ENCODE measurements around the gene TOM1L2. TPM values are rescaled to one million over a fixed set of nuclear protein-coding genes. Genes with fewer than 3 reads are reported as not detected.

Gene TOM1L2
- total RNA-seq, 1 donor from 2014 or later, result 13.4 TPM

DNA sequence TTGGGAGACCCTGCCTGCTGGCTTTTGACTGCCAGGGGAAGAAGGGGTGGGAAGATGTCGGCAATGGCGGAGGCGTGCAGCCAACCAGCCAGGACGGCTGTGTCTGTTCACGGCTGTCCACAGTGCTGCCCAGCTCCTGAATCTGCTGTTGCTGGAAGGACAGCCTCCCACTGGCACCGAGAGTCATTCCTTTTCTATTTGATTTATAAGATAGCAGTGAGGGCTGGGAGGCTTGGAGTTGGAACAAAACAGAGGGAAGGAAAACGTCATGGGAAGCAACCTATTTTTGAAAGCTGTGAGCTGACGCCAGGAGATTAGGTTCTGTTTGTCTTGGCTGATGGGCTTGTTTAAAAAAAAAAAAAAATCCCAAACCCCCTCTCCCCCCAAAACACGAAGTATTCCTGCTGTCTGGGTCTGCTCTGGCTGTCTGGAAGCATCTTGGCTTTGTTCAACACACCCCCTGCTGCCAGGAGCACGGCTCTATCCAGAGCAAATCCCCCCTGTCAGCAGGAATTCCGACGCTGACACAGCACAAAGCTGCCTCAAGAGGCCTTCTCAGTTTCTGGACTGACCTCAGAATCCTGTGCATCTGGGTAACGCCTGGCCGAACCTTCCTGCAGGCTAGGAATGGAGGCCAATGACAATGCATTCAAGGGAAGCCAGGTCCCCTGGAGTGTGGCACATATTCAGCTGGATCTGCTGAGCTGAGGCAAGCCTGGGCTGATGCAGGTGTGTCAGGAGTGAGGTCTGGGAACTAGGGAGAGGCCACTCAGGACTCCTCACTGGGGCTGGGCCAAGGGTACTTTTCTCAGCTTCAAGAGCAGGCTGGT lies 94.5 kb downstream of the TOM1L2 start:
- peaks cover 2% of the 10 kb centered on the region for H3K4me1 Mint-ChIP-seq (ENCODE audit: low read depth)
- no peaks in the 10 kb centered on the region for H3K27me3 Mint-ChIP-seq (ENCODE audit: low read depth)
- H3K9me3 Mint-ChIP-seq, result no peaks in the 10 kb centered on the region
- no peak overlapping the region for H3K27ac Mint-ChIP-seq
- DNase-seq (ENCODE audit: low spot score), result no peak
- H3K36me3 Mint-ChIP-seq (ENCODE audit: low read depth), result peaks cover 5% of the 10 kb centered on the region
- H3K4me3 Mint-ChIP-seq (ENCODE audit: low read depth), result no peak overlapping the region
- intact Hi-C loops (cut with micrococcal nuclease), result no loop called here

DNA sequence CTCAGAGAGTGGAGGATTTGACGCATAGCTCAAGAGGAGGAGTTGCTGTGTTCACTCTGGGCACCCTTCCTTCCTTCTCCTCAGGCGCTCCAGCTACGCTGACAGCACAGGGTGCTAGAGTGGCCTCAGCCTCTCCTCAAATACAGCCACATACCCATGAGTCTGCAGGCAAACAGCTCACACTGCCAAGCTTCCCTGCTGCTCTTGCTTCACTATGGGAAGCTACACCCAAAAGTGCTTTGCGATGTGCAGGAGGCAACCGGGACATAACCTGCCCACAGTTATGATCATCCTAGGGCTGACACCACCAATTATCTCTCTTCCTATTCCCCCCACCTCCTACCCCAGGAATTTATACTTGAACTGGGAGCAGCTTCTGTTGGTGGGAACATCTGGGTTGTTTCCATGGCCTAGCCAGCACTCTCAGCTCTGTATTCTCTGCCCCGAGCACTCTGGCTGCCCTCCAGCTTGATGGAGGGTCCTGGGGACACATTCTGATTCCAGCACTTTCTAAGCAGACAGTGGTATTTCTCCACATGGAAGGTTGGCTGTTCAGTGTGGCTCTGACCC lies 95.2 kb downstream of the TOM1L2 start:
- H3K27ac Mint-ChIP-seq, result no peak overlapping the region
- H3K4me3 Mint-ChIP-seq (ENCODE audit: low read depth), result no peak overlapping the region
- no peaks in the 10 kb centered on the region for H3K27me3 Mint-ChIP-seq (ENCODE audit: low read depth)
- no peaks in the 10 kb centered on the region for H3K9me3 Mint-ChIP-seq
- H3K4me1 Mint-ChIP-seq (ENCODE audit: low read depth), result peaks cover 2% of the 10 kb centered on the region
- DNase-seq (ENCODE audit: low spot score), result no peak
- H3K36me3 Mint-ChIP-seq (ENCODE audit: low read depth), result peaks cover 5% of the 10 kb centered on the region
- intact Hi-C loops (cut with micrococcal nuclease), result no loop called here

DNA sequence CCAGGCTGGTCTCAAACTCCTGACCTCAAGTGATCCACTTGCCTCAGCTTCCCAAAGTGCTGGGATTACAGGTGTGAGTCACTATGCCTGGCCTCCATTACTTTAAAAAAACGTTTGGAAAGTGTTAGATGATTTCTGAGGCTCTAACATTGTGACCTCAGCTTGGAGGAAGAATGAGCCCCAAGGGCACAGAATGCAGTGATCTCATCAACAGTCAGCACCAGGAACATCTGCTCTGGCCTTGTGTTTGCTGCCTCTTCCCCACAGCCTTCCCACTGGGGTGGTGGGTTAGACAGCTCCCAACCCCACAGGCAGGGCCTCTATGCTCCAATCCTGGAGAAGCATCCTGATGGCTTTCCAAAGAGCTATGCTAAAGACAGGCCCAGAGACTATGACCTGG lies 97.7 kb downstream of the TOM1L2 start:
- intact Hi-C loops (cut with micrococcal nuclease), result no loop called here
- Mint-ChIP-seq H3K4me3 (ENCODE audit: low read depth) (no peak overlapping the region), H3K27ac (no peak overlapping the region), H3K4me1 (ENCODE audit: low read depth) (no peaks in the 10 kb centered on the region), H3K27me3 (ENCODE audit: low read depth) (no peaks in the 10 kb centered on the region), H3K36me3 (ENCODE audit: low read depth) (peaks cover 8% of the 10 kb centered on the region), H3K9me3 (no peaks in the 10 kb centered on the region)
- DNase-seq (ENCODE audit: low spot score), result no peak

DNA sequence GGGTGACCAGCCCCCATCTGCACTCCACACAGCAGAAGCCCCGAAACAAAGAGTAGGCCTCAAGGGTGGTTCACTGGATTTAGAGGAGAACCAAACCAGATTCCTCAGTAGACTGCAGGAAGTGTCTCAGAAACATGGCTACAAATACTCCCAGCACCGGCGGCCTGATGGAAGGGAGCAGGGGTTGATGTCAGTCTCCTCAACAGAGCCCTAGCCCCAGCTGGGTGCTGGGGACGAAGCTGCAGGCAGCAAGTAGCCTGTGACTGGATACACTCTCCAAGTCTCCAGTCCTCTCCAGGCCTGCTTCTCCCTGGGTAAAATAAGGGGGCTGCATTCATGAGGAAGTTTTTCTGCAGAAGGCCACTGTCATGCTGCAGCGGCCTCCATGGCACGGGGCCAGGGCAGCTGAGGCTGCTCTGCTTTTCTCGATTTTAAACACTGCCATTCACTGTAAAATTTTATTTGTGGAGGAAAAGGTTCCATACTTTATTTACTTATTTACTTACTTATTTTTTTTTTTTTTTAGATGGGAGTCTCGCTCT lies 98.7 kb downstream of the TOM1L2 start:
- H3K27ac Mint-ChIP-seq, result no peak overlapping the region
- intact Hi-C loops (cut with micrococcal nuclease), result no loop called here
- no peaks in the 10 kb centered on the region for H3K4me1 Mint-ChIP-seq (ENCODE audit: low read depth)
- H3K36me3 Mint-ChIP-seq (ENCODE audit: low read depth), result peaks cover 8% of the 10 kb centered on the region
- no peak for DNase-seq (ENCODE audit: low spot score)
- no peak overlapping the region for H3K4me3 Mint-ChIP-seq (ENCODE audit: low read depth)
- no peaks in the 10 kb centered on the region for H3K27me3 Mint-ChIP-seq (ENCODE audit: low read depth)
- H3K9me3 Mint-ChIP-seq, result no peaks in the 10 kb centered on the region

DNA sequence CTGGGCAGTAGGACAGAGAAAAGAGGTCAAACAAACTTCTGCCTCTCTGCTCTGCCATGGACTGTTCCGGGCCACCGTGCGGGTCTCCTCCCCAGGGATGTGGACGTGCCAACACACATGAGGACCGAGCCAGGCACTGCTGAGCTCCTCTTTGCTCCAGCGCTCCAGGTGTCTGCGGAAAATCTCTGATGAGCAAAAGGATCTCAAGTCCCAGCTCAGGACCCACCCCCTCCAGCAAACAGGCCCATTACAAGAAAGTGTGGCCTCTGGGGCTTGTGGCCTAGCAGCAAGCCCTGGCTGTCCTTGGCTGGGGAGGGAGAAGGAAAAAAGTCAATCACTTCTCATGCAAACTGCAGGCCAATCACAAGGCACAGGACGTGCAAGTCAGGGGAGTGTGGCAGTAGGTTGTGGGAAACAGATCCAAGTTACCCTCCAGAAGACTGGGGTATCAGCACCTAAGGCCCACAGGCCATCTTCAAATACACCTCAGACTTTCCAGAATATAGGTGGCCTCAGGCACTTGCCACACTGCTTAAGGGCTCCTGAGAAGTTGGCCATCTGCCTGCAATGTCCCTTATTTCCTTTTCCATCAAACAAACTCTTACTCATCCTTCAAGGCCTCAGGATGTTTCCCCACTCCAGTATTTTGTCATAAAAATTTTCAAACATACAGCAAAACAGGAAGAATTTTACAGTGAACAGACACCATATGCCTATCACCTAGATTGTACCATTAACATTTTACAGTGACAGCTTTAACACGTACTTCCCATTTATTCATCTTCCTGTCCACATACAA lies 99.5 kb downstream of the TOM1L2 start:
- Mint-ChIP-seq H3K4me1 (ENCODE audit: low read depth) (no peaks in the 10 kb centered on the region), H3K27ac (no peak overlapping the region), H3K9me3 (no peaks in the 10 kb centered on the region), H3K27me3 (ENCODE audit: low read depth) (no peaks in the 10 kb centered on the region), H3K36me3 (ENCODE audit: low read depth) (peaks cover 8% of the 10 kb centered on the region), H3K4me3 (ENCODE audit: low read depth) (no peak overlapping the region)
- DNase-seq (ENCODE audit: low spot score), result no peak
- intact Hi-C loops (cut with micrococcal nuclease), result no loop called here

DNA sequence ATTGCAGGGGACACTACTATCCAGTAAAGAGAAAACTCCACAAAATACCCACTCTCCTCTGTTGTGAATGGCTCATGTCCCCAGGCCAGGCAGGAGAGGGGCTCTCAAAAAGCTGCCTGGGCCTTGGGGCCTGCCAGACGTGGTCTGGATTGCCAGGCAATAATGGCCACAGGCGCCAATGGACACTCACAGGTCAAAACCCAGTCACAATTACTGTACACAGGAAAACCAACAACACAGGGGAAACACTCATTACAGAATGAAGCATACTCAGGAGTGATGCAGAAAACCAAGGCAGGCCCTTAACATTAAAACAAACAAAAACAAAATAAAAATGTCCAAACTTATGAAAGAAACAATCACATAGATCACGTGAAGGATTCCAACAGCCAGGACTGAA lies 100.3 kb downstream of the TOM1L2 start:
- no peaks in the 10 kb centered on the region for H3K9me3 Mint-ChIP-seq
- no peaks in the 10 kb centered on the region for H3K4me1 Mint-ChIP-seq (ENCODE audit: low read depth)
- no peak for DNase-seq (ENCODE audit: low spot score)
- H3K27me3 Mint-ChIP-seq (ENCODE audit: low read depth), result no peaks in the 10 kb centered on the region
- no peak overlapping the region for H3K4me3 Mint-ChIP-seq (ENCODE audit: low read depth)
- H3K27ac Mint-ChIP-seq, result no peak overlapping the region
- peaks cover 3% of the 10 kb centered on the region for H3K36me3 Mint-ChIP-seq (ENCODE audit: low read depth)
- intact Hi-C loops (cut with micrococcal nuclease), result no loop called here

DNA sequence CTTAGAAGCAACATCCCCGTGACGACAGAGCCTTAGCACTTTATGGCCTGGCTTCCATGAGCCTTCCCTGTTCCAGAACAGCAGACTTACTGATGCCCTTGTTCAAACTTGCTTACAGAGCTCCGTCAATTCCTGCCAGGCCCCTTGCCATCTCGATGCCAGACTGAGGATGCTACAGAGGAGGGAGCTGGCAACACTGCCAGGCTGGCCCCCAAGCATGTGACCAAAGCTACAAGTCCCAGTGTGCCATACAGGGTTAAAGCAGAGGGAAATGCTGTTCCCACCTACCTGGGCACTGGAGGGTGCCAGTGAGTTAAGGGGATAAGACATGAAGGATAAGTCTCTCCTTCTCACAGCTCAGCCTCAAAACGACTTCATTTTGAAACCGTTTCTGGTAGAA lies 102.0 kb downstream of the TOM1L2 start:
- Mint-ChIP-seq H3K9me3 (no peaks in the 10 kb centered on the region), H3K27ac (no peak overlapping the region), H3K4me1 (ENCODE audit: low read depth) (no peaks in the 10 kb centered on the region), H3K36me3 (ENCODE audit: low read depth) (peaks cover 3% of the 10 kb centered on the region), H3K27me3 (ENCODE audit: low read depth) (no peaks in the 10 kb centered on the region), H3K4me3 (ENCODE audit: low read depth) (no peak overlapping the region)
- intact Hi-C loops (cut with micrococcal nuclease), result no loop called here
- DNase-seq (ENCODE audit: low spot score), result no peak

DNA sequence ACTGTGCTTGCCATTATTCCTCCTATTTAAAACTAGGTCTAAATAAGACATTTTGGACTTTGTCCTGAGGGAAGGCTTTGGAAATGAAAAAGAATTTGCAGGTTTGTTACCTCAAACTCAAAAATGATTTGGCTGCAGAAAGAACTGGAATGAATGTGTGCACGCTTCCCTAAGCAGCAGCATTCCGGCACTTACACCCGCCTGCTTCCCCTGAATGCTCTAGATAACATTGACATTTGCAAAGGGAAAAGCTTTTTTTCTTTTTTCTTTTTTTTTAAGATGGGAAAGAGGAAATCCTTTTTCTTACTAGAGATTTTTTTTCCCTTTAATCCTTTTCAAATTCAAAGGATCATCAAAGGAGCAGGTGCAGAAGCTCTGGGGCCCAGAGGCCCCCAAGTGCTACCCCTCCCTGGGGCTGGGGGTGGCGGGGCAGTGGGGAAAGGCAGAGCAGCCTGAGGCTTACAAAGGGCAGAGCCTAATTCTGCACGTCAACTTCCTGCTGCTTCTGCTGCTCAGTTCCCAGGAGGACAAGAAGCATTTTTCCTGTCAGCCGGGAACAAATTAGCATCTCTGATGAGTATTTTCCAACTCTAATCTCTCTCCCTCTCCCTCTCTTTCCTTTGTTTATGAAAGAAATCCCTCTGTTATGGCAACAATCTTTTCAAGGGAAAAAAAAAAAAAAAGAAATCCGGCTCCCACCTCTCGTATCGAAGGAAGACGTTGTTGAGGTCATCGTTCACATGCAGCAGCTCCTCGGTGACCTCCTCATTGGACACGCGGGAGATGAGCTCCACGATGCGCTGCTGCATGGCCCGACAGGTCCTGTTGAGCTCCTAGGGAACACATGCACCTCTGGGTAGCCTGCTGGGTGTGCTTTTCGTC lies 103.3 kb downstream of the TOM1L2 start:
- Mint-ChIP-seq H3K27ac (no peak overlapping the region), H3K4me3 (ENCODE audit: low read depth) (no peak overlapping the region), H3K27me3 (ENCODE audit: low read depth) (no peaks in the 10 kb centered on the region), H3K4me1 (ENCODE audit: low read depth) (no peaks in the 10 kb centered on the region), H3K36me3 (ENCODE audit: low read depth) (peaks cover 3% of the 10 kb centered on the region), H3K9me3 (no peaks in the 10 kb centered on the region)
- DNase-seq (ENCODE audit: low spot score), result no peak
- intact Hi-C loops (cut with micrococcal nuclease), result no loop called here

DNA sequence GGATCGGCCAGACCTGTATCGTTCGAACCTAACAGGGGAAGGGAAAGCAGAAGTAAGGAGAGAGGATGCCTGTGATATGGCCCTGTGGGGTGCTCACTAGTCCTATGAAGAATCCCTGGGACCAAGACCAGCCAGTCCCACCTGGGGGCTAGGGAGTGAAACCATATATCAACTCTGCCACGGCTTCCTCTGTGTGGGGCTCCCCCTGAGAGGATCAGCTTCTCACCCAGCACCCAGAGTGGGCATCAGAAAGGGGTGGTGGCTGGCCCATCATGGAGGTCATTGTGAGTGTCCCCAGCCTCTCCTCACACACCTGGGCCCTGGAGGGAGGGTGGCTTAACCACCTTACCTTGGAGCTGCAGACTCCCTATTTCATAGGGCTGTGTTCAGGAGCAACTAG lies 105.3 kb downstream of the TOM1L2 start:
- intact Hi-C loops (cut with micrococcal nuclease), result no loop called here
- no peak for DNase-seq (ENCODE audit: low spot score)
- Mint-ChIP-seq H3K27ac (no peak overlapping the region), H3K36me3 (ENCODE audit: low read depth) (peaks cover 3% of the 10 kb centered on the region), H3K4me3 (ENCODE audit: low read depth) (no peak overlapping the region), H3K4me1 (ENCODE audit: low read depth) (peaks cover 4% of the 10 kb centered on the region), H3K9me3 (no peaks in the 10 kb centered on the region), H3K27me3 (ENCODE audit: low read depth) (no peaks in the 10 kb centered on the region)

DNA sequence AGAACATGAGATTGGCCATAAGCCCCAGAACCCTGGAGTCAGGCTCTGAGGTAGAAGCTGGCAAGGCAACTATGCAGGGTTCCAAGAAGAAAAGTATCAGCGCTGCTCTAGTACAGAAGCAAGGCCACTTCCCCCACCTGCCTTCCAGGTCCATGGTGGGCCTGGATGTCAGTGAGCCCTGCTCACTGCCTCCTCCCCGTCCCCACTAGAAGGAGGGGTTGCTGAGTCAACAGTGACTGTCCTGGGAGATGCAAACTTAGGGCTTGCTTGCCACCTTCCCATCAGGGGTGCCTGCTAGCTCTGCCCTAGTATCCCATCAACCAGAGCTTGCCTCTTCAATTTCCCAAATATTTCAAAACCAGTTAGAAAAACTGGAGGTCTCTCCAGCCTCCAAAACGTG lies 105.8 kb downstream of the TOM1L2 start:
- Mint-ChIP-seq H3K4me3 (ENCODE audit: low read depth) (no peak overlapping the region), H3K27me3 (ENCODE audit: low read depth) (no peaks in the 10 kb centered on the region), H3K27ac (no peak overlapping the region), H3K4me1 (ENCODE audit: low read depth) (peaks cover 4% of the 10 kb centered on the region), H3K36me3 (ENCODE audit: low read depth) (peaks cover 3% of the 10 kb centered on the region), H3K9me3 (no peaks in the 10 kb centered on the region)
- intact Hi-C loops (cut with micrococcal nuclease), result no loop called here
- no peak for DNase-seq (ENCODE audit: low spot score)

DNA sequence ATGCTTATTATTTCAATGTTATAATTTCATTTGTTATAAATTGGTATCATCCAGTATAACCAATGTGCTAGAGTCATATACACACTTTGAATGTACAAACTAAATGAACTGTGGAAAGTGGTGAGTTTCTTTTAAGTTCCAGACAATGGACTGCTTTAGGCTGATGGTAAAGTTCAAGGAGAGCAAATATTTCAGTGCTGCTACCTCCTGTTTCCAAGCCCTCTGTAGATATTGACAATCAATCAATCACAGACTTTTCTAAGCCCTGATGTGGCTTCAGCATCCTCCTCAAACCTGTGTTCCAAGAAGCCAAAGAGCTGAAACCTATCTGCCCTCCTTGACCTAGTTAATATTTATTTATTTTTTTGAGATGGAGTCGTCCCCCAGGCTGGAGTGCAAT lies 107.2 kb downstream of the TOM1L2 start:
- intact Hi-C loops (cut with micrococcal nuclease), result no loop called here
- no peak overlapping the region for H3K4me3 Mint-ChIP-seq (ENCODE audit: low read depth)
- peaks cover 3% of the 10 kb centered on the region for H3K36me3 Mint-ChIP-seq (ENCODE audit: low read depth)
- no peaks in the 10 kb centered on the region for H3K27me3 Mint-ChIP-seq (ENCODE audit: low read depth)
- DNase-seq (ENCODE audit: low spot score), result no peak
- H3K27ac Mint-ChIP-seq, result no peak overlapping the region
- H3K9me3 Mint-ChIP-seq, result no peaks in the 10 kb centered on the region
- H3K4me1 Mint-ChIP-seq (ENCODE audit: low read depth), result peaks cover 4% of the 10 kb centered on the region

DNA sequence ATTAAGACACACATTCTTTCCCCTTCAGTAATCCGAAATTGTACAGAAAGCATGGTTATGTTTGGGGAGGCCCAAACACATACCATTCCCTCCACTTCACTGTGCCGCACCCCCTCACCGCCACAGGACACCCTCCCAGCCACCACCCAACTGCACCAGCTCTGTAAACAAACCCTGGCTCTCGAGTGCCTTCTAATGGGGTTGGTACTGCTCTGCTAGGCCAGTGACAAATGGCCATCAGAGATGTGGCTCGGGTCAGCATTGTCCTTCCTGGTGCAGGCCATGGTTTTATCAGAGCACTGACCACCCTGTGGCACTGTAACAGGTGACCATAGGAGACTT lies 111.5 kb downstream of the TOM1L2 start:
- intact Hi-C loops (cut with micrococcal nuclease), result loop anchor here (1.0 kb wide), 1 partner anchor 48 kb away; no protein-coding TSS in a partner anchor
- Mint-ChIP-seq H3K27me3 (ENCODE audit: low read depth) (no peaks in the 10 kb centered on the region), H3K27ac (no peak overlapping the region), H3K4me1 (ENCODE audit: low read depth) (peaks cover 14% of the 10 kb centered on the region), H3K36me3 (ENCODE audit: low read depth) (no peaks in the 10 kb centered on the region), H3K4me3 (ENCODE audit: low read depth) (no peak overlapping the region), H3K9me3 (no peaks in the 10 kb centered on the region)
- DNase-seq (ENCODE audit: low spot score), result no peak
